HepG2 (cell line): Measurements from ENCODE around the gene STX4. TPM values are rescaled to one million over a fixed set of nuclear protein-coding genes. Genes with fewer than 3 reads are reported as not detected.

Source experiments
- AHR ChIP-seq: IDR thresholded peaks from 2 replicates; pipeline ENCODE4 v1.6.1; 2018; ENCODE audit warnings: missing genetic modification reagents, missing compliant biosample characterization
- CCAR2 ChIP-seq: fragments of 200-400 bp; formaldehyde crosslinking; optimal IDR thresholded peaks from 2 replicates; pipeline ENCODE3; 2018; ENCODE audit warnings: low read depth, mild to moderate bottlenecking, low read length, moderate library complexity
- KAT8 ChIP-seq: IDR thresholded peaks from 2 replicates; pipeline ENCODE4 v1.6.1; 2016; ENCODE audit warnings: missing genetic modification reagents, missing compliant biosample characterization
- MXI1 ChIP-seq: IDR thresholded peaks from 3 replicates; pipeline ENCODE4 v1.6.1; 2012; ENCODE audit warnings: low read depth, low read length, inconsistent platforms, borderline replicate concordance
- NONO ChIP-seq, 2 experiments: fragments of 450-650 bp in 1 of 2; sonication (generic) in 1 of 2; formaldehyde crosslinking in 1 of 2; IDR thresholded peaks in 1 of 2; conservative IDR thresholded peaks in 1 of 2; 2 replicates each; pipeline versions ENCODE4 v1.6.1 to v1.8.0; 2017 to 2022; ENCODE audit warnings: mild to moderate bottlenecking in 1 of 2, missing genetic modification reagents in 1 of 2, moderate library complexity in 1 of 2
- PCBP2 ChIP-seq: fragments of 200-400 bp; formaldehyde crosslinking; optimal IDR thresholded peaks from 2 replicates; pipeline ENCODE3; 2018; ENCODE audit warnings: low read length, low read depth; ENCODE audit not compliant: poor library complexity, severe bottlenecking
- POLR2G ChIP-seq: fragments of 200-400 bp; formaldehyde crosslinking; IDR thresholded peaks from 2 replicates; pipeline ENCODE4 v1.6.1; 2018; ENCODE audit warnings: mild to moderate bottlenecking, low read depth, low read length, moderate library complexity
- RARA ChIP-seq: IDR thresholded peaks from 2 replicates; pipeline ENCODE4 v1.6.1; 2016; ENCODE audit warnings: missing genetic modification reagents, missing compliant biosample characterization
- RELA ChIP-seq: sonication (generic); formaldehyde crosslinking; IDR thresholded peaks from 2 replicates; pipeline ENCODE4 v1.4.0; 2020; ENCODE audit warnings: missing genetic modification reagents
- SIN3B ChIP-seq: fragments of 150-350 bp; IDR thresholded peaks from 2 replicates; pipeline ENCODE4 v1.6.1; 2014; ENCODE audit warnings: low read length
- TCF12 ChIP-seq, 2 experiments: fragments of 450-650 bp in 1 of 2; sonication (generic) in 1 of 2; formaldehyde crosslinking in 1 of 2; IDR thresholded peaks; 2 replicates each; pipeline versions ENCODE4 v1.6.1 to v1.8.0; 2017 to 2022; ENCODE audit warnings: antibody characterized with exemption in 1 of 2, mild to moderate bottlenecking in 1 of 2, missing genetic modification reagents in 1 of 2, moderate library complexity in 1 of 2
- ZFX ChIP-seq: sonication (generic); formaldehyde crosslinking; IDR thresholded peaks from 2 replicates; pipeline ENCODE4 v1.4.0; 2020; ENCODE audit warnings: mild to moderate bottlenecking, low read depth, missing genetic modification reagents, moderate library complexity
- ZNF124 ChIP-seq: sonication (generic); formaldehyde crosslinking; IDR thresholded peaks from 2 replicates; pipeline ENCODE4 v1.4.0; 2020; ENCODE audit warnings: missing genetic modification reagents
- ZNF136 ChIP-seq: sonication (generic); formaldehyde crosslinking; IDR thresholded peaks from 2 replicates; pipeline ENCODE4 v1.8.1; 2022; ENCODE audit warnings: low read depth, mild to moderate bottlenecking, moderate library complexity, missing genetic modification reagents
- ZNF232 ChIP-seq: sonication (generic); formaldehyde crosslinking; IDR thresholded peaks from 2 replicates; pipeline ENCODE4 v1.4.0; 2020; ENCODE audit warnings: missing genetic modification reagents, borderline replicate concordance
- ZNF431 ChIP-seq: sonication (generic); formaldehyde crosslinking; IDR thresholded peaks from 2 replicates; pipeline ENCODE4 v1.9.0; 2022; ENCODE audit warnings: missing genetic modification reagents, low read depth, mild to moderate bottlenecking, borderline replicate concordance
- ZNF549 ChIP-seq: sonication (generic); formaldehyde crosslinking; IDR thresholded peaks from 2 replicates; pipeline ENCODE4 v1.5.0; 2020; ENCODE audit warnings: missing genetic modification reagents
- ZNF670 ChIP-seq: sonication (generic); formaldehyde crosslinking; IDR thresholded peaks from 2 replicates; pipeline ENCODE4 v1.8.0; 2022; ENCODE audit warnings: mild to moderate bottlenecking, missing genetic modification reagents, borderline replicate concordance
- ZNF780A ChIP-seq: sonication (generic); formaldehyde crosslinking; IDR thresholded peaks from 2 replicates; pipeline ENCODE4 v1.8.0; 2022; ENCODE audit warnings: mild to moderate bottlenecking, missing genetic modification reagents, moderate library complexity
- ZNF841 ChIP-seq: sonication (generic); formaldehyde crosslinking; IDR thresholded peaks from 2 replicates; pipeline ENCODE4 v1.8.1; 2023; ENCODE audit warnings: missing genetic modification reagents, borderline replicate concordance
- ZSCAN20 ChIP-seq: sonication (generic); formaldehyde crosslinking; IDR thresholded peaks from 2 replicates; pipeline ENCODE4 v1.4.0; 2020; ENCODE audit warnings: missing genetic modification reagents, mild to moderate bottlenecking, borderline replicate concordance
- ZSCAN31 ChIP-seq: sonication (generic); formaldehyde crosslinking; IDR thresholded peaks from 2 replicates; pipeline ENCODE4 v1.5.0; 2020; ENCODE audit warnings: low read depth, mild to moderate bottlenecking, missing genetic modification reagents
- polyA plus RNA-seq, 8 experiments: library from polyadenylated mRNA; depleted of rRNA in 3 of 8; stranded (reverse) in 7 of 8; unstranded in 1 of 8; fragments of >200 nt; fragmentation: Illumina TruSeq in 4 of 8; extraction: Trizol in 4 of 8; gene quantifications; 2 replicates each; pipeline versions ENCODE4 v1.2.1 to v1.2.3, GENCODE V29; 2011 to 2016; ENCODE audit warnings: low read depth in 4 of 8, missing spikeins in 1 of 8, mixed read lengths in 1 of 8; ENCODE audit not compliant: insufficient read depth in 1 of 8
- total RNA-seq, 5 experiments: library from RNA; depleted of rRNA; stranded (reverse); fragments of >200 nt; fragmentation: Illumina TruSeq; extraction: Trizol; gene quantifications; 2 replicates each; pipeline ENCODE4 v1.2.3, GENCODE V29; 2016; ENCODE audit warnings: low read depth in 1 of 5
- TF ChIP-seq, protein P1 (sequence below): sonication (generic); formaldehyde crosslinking; IDR thresholded peaks from 2 replicates; pipeline ENCODE4 v1.9.0; 2021; ENCODE audit warnings: missing genetic modification reagents, borderline replicate concordance
- TF ChIP-seq, protein P2 (sequence below): sonication (generic); formaldehyde crosslinking; IDR thresholded peaks from 2 replicates; pipeline ENCODE4 v1.5.1; 2020; ENCODE audit warnings: mild to moderate bottlenecking, missing genetic modification reagents, moderate library complexity

The STX4 gene
- total and polyA plus RNA-seq, 2 of the 13 experiments (the other 11 are each of a cell fraction or from before 2014, with no cell fraction given), result 29.2 to 34.6 TPM

DNA sequence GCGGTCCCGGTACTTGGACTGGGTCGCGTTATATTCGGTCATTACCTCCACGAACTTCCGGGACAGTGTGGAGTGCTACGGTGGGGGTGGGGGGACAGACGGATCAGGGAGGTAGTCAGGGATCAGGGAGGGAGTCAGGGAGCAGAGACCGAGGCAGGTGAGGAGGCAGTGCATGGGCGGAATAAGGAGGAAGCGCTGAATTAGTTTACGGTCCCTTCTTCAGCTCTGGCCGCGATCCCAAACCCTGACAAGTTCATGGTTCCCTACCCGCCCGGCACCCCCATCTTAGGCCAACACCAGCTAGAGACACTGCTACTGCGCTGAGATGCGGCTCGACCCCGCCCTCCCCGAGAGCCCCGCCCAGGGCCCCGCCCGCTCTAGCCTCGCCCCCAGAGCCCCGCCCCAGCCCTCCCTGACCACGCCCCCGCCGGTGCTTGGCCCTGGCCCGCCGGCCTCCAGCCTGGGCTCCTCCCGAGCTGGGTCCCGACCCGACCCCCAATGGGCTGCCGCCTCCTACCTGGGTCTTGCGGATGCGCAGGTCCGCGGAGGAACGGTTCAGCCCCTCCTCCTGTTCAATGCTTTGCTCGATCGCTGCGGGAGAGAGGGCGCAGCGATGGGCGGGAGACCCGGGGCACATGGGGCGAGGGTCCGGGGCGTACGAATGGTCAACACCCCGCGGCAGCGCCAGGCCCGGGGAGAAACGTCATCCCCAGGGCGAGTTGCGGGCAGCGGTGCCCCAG lies 36.2 kb upstream of the STX4 start (continued):
- TF ChIP-seq, protein P1, sequence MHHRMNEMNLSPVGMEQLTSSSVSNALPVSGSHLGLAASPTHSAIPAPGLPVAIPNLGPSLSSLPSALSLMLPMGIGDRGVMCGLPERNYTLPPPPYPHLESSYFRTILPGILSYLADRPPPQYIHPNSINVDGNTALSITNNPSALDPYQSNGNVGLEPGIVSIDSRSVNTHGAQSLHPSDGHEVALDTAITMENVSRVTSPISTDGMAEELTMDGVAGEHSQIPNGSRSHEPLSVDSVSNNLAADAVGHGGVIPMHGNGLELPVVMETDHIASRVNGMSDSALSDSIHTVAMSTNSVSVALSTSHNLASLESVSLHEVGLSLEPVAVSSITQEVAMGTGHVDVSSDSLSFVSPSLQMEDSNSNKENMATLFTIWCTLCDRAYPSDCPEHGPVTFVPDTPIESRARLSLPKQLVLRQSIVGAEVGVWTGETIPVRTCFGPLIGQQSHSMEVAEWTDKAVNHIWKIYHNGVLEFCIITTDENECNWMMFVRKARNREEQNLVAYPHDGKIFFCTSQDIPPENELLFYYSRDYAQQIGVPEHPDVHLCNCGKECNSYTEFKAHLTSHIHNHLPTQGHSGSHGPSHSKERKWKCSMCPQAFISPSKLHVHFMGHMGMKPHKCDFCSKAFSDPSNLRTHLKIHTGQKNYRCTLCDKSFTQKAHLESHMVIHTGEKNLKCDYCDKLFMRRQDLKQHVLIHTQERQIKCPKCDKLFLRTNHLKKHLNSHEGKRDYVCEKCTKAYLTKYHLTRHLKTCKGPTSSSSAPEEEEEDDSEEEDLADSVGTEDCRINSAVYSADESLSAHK (CRISPR knock-in tag), result no peak
- TF ChIP-seq POLR2G, result peak; percentile 78
- TF ChIP-seq, protein P2, sequence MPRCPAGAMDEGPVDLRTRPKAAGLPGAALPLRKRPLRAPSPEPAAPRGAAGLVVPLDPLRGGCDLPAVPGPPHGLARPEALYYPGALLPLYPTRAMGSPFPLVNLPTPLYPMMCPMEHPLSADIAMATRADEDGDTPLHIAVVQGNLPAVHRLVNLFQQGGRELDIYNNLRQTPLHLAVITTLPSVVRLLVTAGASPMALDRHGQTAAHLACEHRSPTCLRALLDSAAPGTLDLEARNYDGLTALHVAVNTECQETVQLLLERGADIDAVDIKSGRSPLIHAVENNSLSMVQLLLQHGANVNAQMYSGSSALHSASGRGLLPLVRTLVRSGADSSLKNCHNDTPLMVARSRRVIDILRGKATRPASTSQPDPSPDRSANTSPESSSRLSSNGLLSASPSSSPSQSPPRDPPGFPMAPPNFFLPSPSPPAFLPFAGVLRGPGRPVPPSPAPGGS (CRISPR knock-in tag), result no peak
- TF ChIP-seq MXI1, result 0 out of 3 replicates have a peak, but pooled peaks have one; percentile 43
- peak; percentile 89 for TF ChIP-seq ZFX (CRISPR knock-in tag)
- no peak for TF ChIP-seq ZNF549 (CRISPR knock-in tag)
- peak; percentile 76; the same call in 1 of the 2 replicates for TF ChIP-seq ZSCAN31 (CRISPR knock-in tag)
- TF ChIP-seq ZNF431, result no peak
- peak; percentile 87; the same call in 1 of the 2 replicates for TF ChIP-seq AHR (CRISPR knock-in tag)
- no peak for TF ChIP-seq ZNF124 (CRISPR knock-in tag)
- TF ChIP-seq ZNF670 (CRISPR knock-in tag), result peak; percentile 96
- no peak for TF ChIP-seq RARA (CRISPR knock-in tag)
- TF ChIP-seq ZNF136, result no peak
- no peak for TF ChIP-seq ZNF841 (CRISPR knock-in tag)
- TF ChIP-seq ZSCAN20, result no peak
- no peak for TF ChIP-seq CCAR2
- TF ChIP-seq ZNF232, result no peak
- peak; percentile 56; the same call in 1 of the 2 replicates for TF ChIP-seq ZNF780A (CRISPR knock-in tag)
- TF ChIP-seq PCBP2, result no peak
- no peak for TF ChIP-seq SIN3B
- TF ChIP-seq KAT8, result peak; percentile 19; the same call in 1 of the 2 replicates
- TF ChIP-seq RELA (CRISPR knock-in tag), result no peak; the same call in 1 of the 2 replicates
- TF ChIP-seq NONO (IDR thresholded peaks at IDR 0.05), result no peak
- peak; percentile 53 for TF ChIP-seq NONO (CRISPR knock-in tag; conservative IDR thresholded peaks at IDR 0.05)
- TF ChIP-seq TCF12 (IDR thresholded peaks at IDR 0.05), result no peak
- TF ChIP-seq TCF12 (CRISPR knock-in tag; IDR thresholded peaks at IDR 0.05), result no peak; the same call in 1 of the 2 replicates
